GM23248 (cell line): ENCODE data around the gene DOK3. TPM values are rescaled to one million over a fixed set of nuclear protein-coding genes. Genes with fewer than 3 reads are reported as not detected.

Experiments
- DNase-seq: peaks from one replicate; pipeline ENCODE4 v3.0.0-alpha.2; 2015
- H2AFZ ChIP-seq: fragments of 200-600 bp; sonication (generic); 2 replicates; pipeline ENCODE4 v1.6.1; 2016; ENCODE audit warnings: antibody characterized with exemption
- H3F3A ChIP-seq: fragments of 200-600 bp; sonication (generic); 2 replicates; pipeline ENCODE4 v1.6.1; 2016; ENCODE audit warnings: mild to moderate bottlenecking, antibody characterized with exemption, mixed run types; ENCODE audit not compliant: insufficient read depth
- H3K27ac ChIP-seq: fragments of 200-600 bp; sonication (generic); 2 replicates; pipeline ENCODE4 v1.5.1; 2016; ENCODE audit warnings: mild to moderate bottlenecking
- H3K27me3 ChIP-seq: fragments of 200-600 bp; sonication (generic); replicated peaks from 2 replicates; pipeline ENCODE4 v1.6.1; 2016; ENCODE audit warnings: mild to moderate bottlenecking; ENCODE audit not compliant: insufficient read depth
- H3K36me3 ChIP-seq: fragments of 200-600 bp; sonication (generic); 2 replicates; pipeline ENCODE4 v1.6.1; 2016; ENCODE audit warnings: low read depth, mild to moderate bottlenecking
- H3K4me1 ChIP-seq: fragments of 200-600 bp; sonication (generic); 2 replicates; pipeline ENCODE4 v1.6.1; 2016; ENCODE audit warnings: mild to moderate bottlenecking; ENCODE audit not compliant: insufficient read depth
- H3K4me2 ChIP-seq: fragments of 200-600 bp; sonication (generic); one replicate; pipeline ENCODE4 v1.6.1; 2016; ENCODE audit warnings: mild to moderate bottlenecking; ENCODE audit not compliant: unreplicated experiment
- H3K4me3 ChIP-seq: fragments of 200-600 bp; sonication (generic); 2 replicates; pipeline ENCODE4 v1.5.1; 2016; ENCODE audit warnings: mild to moderate bottlenecking
- H3K79me2 ChIP-seq: fragments of 200-600 bp; sonication (generic); 2 replicates; pipeline ENCODE4 v1.6.1; 2016; ENCODE audit warnings: mild to moderate bottlenecking; ENCODE audit not compliant: insufficient read depth
- H3K9ac ChIP-seq: fragments of 200-600 bp; sonication (generic); 2 replicates; pipeline ENCODE4 v1.6.1; 2016; ENCODE audit warnings: mild to moderate bottlenecking
- H3K9me2 ChIP-seq: fragments of 200-600 bp; sonication (generic); 2 replicates; pipeline ENCODE4 v1.6.1; 2016; ENCODE audit warnings: mixed run types, mild to moderate bottlenecking, moderate library complexity; ENCODE audit not compliant: insufficient read depth
- H3K9me3 ChIP-seq: fragments of 200-600 bp; sonication (generic); one replicate; pipeline ENCODE4 v1.6.1; 2017; ENCODE audit warnings: low read depth
- H4K20me1 ChIP-seq: fragments of 200-600 bp; sonication (generic); 2 replicates; pipeline ENCODE4 v1.6.0; 2016; ENCODE audit not compliant: insufficient read depth
- EZH2 ChIP-seq: fragments of 200-600 bp; sonication (generic); IDR thresholded peaks from 2 replicates; pipeline ENCODE4 v1.6.1; 2018; ENCODE audit warnings: antibody characterized with exemption, mild to moderate bottlenecking; ENCODE audit not compliant: insufficient read depth, poor library complexity, severe bottlenecking
- EZH2phosphoT487 ChIP-seq: fragments of 200-600 bp; sonication (generic); IDR thresholded peaks from 2 replicates; pipeline ENCODE4 v1.6.1; 2018; ENCODE audit warnings: antibody characterized with exemption, moderate library complexity, mild to moderate bottlenecking, low read depth; ENCODE audit not compliant: insufficient read depth
- WGBS, 2 experiments: methylation state at CpG; one replicate each; pipeline ENCODE4 v1.1.6; 2015 to 2017; ENCODE audit warnings: low lambda C conversion rate in 2 of 2, low coverage in 1 of 2; ENCODE audit errors: missing lambda C conversion rate in 2 of 2; 5-methylcytosine and 5-hydroxymethylcytosine counted together
- in situ Hi-C: fragments of 300-500 bp; cut with MboI; formaldehyde crosslinking; loops from 2 replicates; pipeline ENCODE4 v1.15.0; 2020
- polyA plus RNA-seq: library from polyadenylated mRNA; unstranded; fragments of >200 nt; fragmentation: Nextera tagmentation; extraction: Ambion mirVana; gene quantifications from 2 replicates; pipeline ENCODE4 v1.2.1, GENCODE V29; 2016
- total RNA-seq: library from RNA; depleted of rRNA; stranded (reverse); fragments of >200 nt; shearing (Covaris generic); gene quantifications from 2 replicates; pipeline ENCODE4 v1.2.3, GENCODE V29; 2014

Gene DOK3
- total and polyA plus RNA-seq, 2 experiments from 2014 or later: 0.76 to 0.97 TPM

DNA sequence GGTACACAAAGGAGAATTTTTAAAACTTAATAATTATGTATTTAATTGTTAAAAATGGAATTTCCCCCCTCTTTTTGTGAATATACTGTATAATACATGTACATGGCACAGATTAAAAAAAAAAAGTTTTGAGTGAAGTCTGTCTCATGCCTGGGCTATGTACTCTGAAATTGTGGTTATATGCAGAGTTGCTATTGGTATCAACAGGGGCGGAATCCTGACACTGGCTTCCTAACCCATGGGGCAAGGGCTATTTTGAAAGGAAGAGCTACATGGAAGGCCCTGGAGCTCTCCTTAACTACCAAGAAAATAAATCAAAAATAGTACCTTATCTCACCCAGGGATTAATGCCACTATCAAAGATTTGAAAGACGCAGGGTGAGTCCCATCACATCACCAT, 45.6 kb upstream of the DOK3 start:
- TF ChIP-seq EZH2phosphoT487 (no peak), EZH2 (no peak)
- H3F3A ChIP-seq: peaks cover 16% of the 10 kb centered on the region
- no peaks in the 10 kb centered on the region for H3K9me3 ChIP-seq
- peaks cover 16% of the 10 kb centered on the region for H3K4me1 ChIP-seq
- 95 to 97% methylated on average over 2 of the region's 2 CpGs for WGBS, 2 experiments
- H3K4me3 ChIP-seq: peak overlapping the region; percentile 91; the same call in 1 of the 2 replicates
- H2AFZ ChIP-seq: peak overlapping the region; percentile 94
- peaks cover 5% of the 10 kb centered on the region for H4K20me1 ChIP-seq
- H3K9ac ChIP-seq: no peak overlapping the region
- no peak for DNase-seq
- 0 out of 2 replicates have a peak, but pooled peaks cover 4% of the 10 kb centered on the region for H3K36me3 ChIP-seq
- no peak overlapping the region for H3K27ac ChIP-seq
- peaks cover 44% of the 10 kb centered on the region for H3K79me2 ChIP-seq
- no peaks in the 10 kb centered on the region for H3K9me2 ChIP-seq
- H3K4me2 ChIP-seq: peak overlapping the region; percentile 79
- in situ Hi-C loops: no loop called here
- H3K27me3 ChIP-seq: no peaks in the 10 kb centered on the region

DNA sequence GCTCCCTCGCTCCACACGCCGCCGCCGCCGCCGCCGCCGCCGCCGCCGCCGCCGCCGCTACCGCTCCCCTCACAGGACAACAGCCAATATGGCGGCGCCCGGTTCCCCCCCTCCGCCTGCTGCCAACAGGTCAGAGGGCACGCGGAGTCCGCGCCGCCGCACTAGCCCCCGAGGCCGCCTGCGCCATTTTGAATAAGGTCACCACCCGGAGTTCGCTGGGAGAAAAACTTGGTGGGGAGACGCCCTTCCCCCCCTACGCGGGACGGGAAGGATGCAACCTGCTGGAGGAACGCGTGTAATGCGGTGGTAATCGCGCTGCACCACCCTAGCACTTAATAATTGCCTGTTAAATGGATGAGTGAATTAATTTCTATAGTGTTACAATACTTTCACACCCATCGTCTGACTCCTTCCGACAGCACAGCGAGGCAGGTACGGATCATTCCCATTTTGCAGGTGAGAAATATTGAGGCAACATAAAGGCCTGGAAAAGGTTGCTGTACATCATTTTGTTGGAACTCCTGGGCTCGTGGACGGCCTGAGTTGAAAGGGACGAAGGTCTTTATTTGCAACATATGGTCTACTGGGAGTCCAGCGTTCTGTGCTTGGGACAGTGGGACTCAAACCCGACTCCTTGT, 45.0 kb upstream of the DOK3 start, which contains the start of gene FAM193B:
FAM193B (minus strand) TSS at position 90 of the 638 bp plus-strand sequence. CDS start 105 bp downstream, outside the sequence.
- Histone ChIP-seq H3K79me2 (peaks cover 50% of the 10 kb centered on the region), H3F3A (peaks cover 16% of the 10 kb centered on the region)

DNA sequence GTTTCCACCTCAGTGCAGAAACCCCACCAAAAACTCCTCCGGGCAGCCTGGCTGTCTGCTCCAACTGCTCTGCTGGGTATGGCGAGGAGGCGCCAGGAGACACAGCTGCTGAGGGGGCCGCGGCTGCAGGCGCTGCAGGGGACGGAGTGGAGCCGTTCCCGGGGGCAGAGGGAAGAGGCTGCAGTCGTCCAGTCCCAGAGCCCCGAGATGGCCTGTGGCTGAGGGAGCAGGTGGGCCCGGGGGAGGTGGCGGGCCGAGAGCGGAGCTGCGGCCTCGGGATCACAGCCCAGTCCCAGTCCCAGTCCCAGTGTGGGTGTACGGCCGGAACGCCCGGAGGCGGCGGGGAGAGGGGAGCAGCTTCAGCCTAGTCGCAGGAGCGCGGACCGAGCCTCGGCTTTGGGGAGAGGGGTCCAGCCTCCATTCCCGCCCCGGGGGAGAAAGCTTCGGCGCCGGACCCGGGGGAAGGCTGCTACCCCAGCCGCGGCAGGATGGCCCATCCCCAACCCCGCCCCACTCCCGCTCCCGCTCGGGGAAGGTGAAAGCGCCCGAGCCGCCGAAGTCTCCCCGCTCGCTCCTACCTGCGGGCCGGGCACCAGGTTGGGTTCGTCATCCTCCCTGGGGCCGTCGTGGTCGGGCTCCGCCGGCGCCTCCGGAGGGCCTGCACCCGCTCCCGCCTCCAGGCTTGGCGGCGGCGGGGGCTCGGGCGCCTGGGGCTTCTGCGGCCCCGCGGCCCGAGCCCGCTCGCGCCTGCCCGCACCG, 44.2 kb upstream of the DOK3 start:
- H2AFZ ChIP-seq: peak overlapping the region; percentile 55
- peaks cover 5% of the 10 kb centered on the region for H4K20me1 ChIP-seq
- peaks cover 16% of the 10 kb centered on the region for H3K4me1 ChIP-seq
- H3K9me2 ChIP-seq: no peaks in the 10 kb centered on the region
- peaks cover 57% of the 10 kb centered on the region for H3K79me2 ChIP-seq
- H3K9me3 ChIP-seq: no peaks in the 10 kb centered on the region
- peak overlapping the region; percentile 91 for H3K4me3 ChIP-seq
- 1 to 2% methylated on average over 31 to 54 of the region's 72 CpGs for WGBS, 2 experiments
- in situ Hi-C loops: no loop called here
- peak overlapping the region; percentile 83 for H3K9ac ChIP-seq
- H3K36me3 ChIP-seq: 0 out of 2 replicates have a peak, but pooled peaks cover 4% of the 10 kb centered on the region
- H3K4me2 ChIP-seq: peak overlapping the region; percentile 98
- peak; percentile 59 for DNase-seq
- no peaks in the 10 kb centered on the region for H3K27me3 ChIP-seq
- peak overlapping the region; percentile 60 for H3K27ac ChIP-seq
- peaks cover 16% of the 10 kb centered on the region for H3F3A ChIP-seq
- TF ChIP-seq EZH2: no peak
- no peak for TF ChIP-seq EZH2phosphoT487

More for the DNA sequence above, 45.0 kb upstream of the DOK3 start, which contains the start of gene FAM193B:
- Histone ChIP-seq H3K36me3 (0 out of 2 replicates have a peak, but pooled peaks cover 4% of the 10 kb centered on the region), H3K27ac (peak within 1 kb of the TSS; percentile 60), H3K9me2 (no peaks in the 10 kb centered on the region), H3K4me3 (peak within 1 kb of the TSS; percentile 91), H3K4me1 (peaks cover 16% of the 10 kb centered on the region), H4K20me1 (peaks cover 5% of the 10 kb centered on the region), H3K9ac (peak within 1 kb of the TSS; percentile 83), H2AFZ (peak within 1 kb of the TSS; percentile 94), H3K9me3 (no peaks in the 10 kb centered on the region), H3K27me3 (no peaks in the 10 kb centered on the region), H3K4me2 (peak within 1 kb of the TSS; percentile 98)
- in situ Hi-C loops: no loop called here
- WGBS, 2 experiments: 17 to 22% methylated on average over 21 to 30 of the region's 49 CpGs
- DNase-seq: peak; percentile 96
- no peak for TF ChIP-seq EZH2phosphoT487

DNA sequence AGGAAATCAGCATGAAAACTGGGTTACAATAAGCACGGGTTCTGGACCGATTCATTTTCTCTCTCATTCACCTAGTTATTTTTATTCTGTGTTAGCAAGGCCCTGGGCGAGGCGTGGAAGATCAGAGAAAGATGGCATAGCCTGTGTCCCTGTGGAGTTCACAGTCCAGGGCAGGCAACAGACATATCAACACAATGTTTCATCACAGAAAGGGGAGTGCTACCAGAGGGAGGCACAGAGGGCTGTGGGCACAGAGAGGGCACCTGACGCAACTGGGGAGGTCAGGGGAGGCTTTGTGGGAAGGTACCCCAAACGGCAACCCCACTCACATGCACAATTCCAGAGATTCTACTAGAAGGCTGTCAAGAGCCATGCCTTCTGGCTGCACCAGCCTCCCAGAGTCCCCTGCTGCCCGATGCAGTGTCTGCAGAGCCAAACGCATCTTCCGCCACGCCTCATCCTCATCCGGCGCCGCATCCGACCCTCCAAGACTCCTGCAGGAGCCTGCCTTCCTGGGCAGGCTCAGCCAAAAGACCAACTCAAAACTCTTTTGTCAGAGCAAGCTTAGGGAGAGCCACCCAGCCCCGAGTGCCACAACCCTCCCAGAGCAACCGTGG, 43.3 kb upstream of the DOK3 start:
- Histone ChIP-seq H4K20me1 (peaks cover 8% of the 10 kb centered on the region), H3K27ac (peak overlapping the region; percentile 60), H3K9ac (peak overlapping the region; percentile 83), H3K36me3 (0 out of 2 replicates have a peak, but pooled peaks cover 4% of the 10 kb centered on the region), H3K4me3 (peak overlapping the region; percentile 91), H3K4me2 (peak overlapping the region; percentile 98), H3F3A (peaks cover 25% of the 10 kb centered on the region), H3K4me1 (peaks cover 16% of the 10 kb centered on the region), H3K9me2 (no peaks in the 10 kb centered on the region), H3K79me2 (peaks cover 66% of the 10 kb centered on the region), H3K9me3 (no peaks in the 10 kb centered on the region), H3K27me3 (no peaks in the 10 kb centered on the region), H2AFZ (peak overlapping the region; percentile 55; the same call in 1 of the 2 replicates)
- in situ Hi-C loops: no loop called here
- peak; percentile 74 for DNase-seq
- WGBS, 2 experiments: 25 to 30% methylated on average over 16 of the region's 16 CpGs
- TF ChIP-seq EZH2: no peak
- TF ChIP-seq EZH2phosphoT487: no peak
